NB4 (cell line): Measurements from ENCODE around the gene C17orf107.

Source experiments
- DNase-seq: peaks from one replicate; pipeline ENCODE4 v3.0.0; 2010; ENCODE audit warnings: low read depth
- H3K4me3 ChIP-seq: one replicate; pipeline ENCODE4 v1.5.1; 2011; ENCODE audit warnings: mild to moderate bottlenecking, low read depth, low read length, moderate library complexity
- MYC ChIP-seq: IDR thresholded peaks from 2 replicates; pipeline ENCODE4 v1.6.1; 2011; ENCODE audit warnings: low read depth, low read length
- POLR2A ChIP-seq: IDR thresholded peaks from 2 replicates; pipeline ENCODE4 v1.6.1; 2011; ENCODE audit warnings: mild to moderate bottlenecking; ENCODE audit not compliant: insufficient read length; ENCODE audit errors: extremely low read depth
- TF ChIP-seq, protein P1 (sequence below): IDR thresholded peaks from 2 replicates; pipeline ENCODE4 v1.6.1; 2011; ENCODE audit warnings: low read depth, low read length
- TF ChIP-seq, protein P2 (sequence below): IDR thresholded peaks from one replicate; pipeline ENCODE4 v1.5.1; 2012; ENCODE audit warnings: low read depth, low read length

Gene C17orf107

DNA sequence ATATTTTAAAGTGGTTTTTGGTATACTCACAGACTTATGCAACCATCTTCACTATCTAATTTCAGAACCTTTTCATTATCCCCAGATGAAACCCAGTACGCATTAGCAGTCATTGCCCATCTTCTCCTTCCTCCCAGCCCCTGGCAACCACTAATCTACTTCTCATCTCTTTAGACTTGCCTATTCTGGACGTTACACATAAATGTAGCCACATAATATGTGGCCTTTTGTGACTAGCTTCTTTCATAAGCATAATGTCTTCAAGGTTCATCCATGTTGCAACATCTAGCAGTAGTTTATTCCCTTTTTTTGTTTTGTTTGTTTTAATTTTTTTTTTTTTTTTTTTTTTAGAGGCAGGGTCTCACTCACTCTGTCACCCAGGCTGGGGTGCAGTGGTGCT, 28.5 kb upstream of the C17orf107 start:
- no peak overlapping the region for H3K4me3 ChIP-seq
- TF ChIP-seq, protein P1, sequence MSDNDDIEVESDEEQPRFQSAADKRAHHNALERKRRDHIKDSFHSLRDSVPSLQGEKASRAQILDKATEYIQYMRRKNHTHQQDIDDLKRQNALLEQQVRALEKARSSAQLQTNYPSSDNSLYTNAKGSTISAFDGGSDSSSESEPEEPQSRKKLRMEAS: no peak
- TF ChIP-seq, protein P2, sequence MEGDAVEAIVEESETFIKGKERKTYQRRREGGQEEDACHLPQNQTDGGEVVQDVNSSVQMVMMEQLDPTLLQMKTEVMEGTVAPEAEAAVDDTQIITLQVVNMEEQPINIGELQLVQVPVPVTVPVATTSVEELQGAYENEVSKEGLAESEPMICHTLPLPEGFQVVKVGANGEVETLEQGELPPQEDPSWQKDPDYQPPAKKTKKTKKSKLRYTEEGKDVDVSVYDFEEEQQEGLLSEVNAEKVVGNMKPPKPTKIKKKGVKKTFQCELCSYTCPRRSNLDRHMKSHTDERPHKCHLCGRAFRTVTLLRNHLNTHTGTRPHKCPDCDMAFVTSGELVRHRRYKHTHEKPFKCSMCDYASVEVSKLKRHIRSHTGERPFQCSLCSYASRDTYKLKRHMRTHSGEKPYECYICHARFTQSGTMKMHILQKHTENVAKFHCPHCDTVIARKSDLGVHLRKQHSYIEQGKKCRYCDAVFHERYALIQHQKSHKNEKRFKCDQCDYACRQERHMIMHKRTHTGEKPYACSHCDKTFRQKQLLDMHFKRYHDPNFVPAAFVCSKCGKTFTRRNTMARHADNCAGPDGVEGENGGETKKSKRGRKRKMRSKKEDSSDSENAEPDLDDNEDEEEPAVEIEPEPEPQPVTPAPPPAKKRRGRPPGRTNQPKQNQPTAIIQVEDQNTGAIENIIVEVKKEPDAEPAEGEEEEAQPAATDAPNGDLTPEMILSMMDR: no peak
- TF ChIP-seq POLR2A: no peak
- TF ChIP-seq MYC: no peak
- no peak for DNase-seq

DNA sequence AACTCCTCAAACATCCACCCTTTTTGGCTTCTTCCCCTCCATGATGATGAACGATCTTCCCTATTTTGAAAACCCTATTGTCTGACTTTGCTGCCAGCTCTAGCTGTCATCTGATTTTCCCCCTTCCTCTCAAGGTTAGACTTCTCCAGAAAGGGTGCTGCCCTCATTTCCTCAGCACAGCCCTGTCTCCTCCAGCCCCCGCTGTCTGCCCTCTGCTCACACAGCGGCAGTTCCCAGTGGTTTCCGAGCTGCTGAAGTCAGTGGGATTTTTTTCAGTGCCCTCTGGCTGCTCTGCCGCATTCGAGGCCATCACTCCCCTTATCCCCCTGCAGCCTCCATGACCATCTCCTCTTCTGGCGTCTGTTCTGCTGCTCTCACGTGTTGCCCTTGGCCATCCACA, 26.6 kb upstream of the C17orf107 start:
- no peak for TF ChIP-seq POLR2A
- no peak for TF ChIP-seq MYC
- TF ChIP-seq, protein P2: no peak
- TF ChIP-seq, protein P1: no peak
- DNase-seq: no peak
- no peak overlapping the region for H3K4me3 ChIP-seq

DNA sequence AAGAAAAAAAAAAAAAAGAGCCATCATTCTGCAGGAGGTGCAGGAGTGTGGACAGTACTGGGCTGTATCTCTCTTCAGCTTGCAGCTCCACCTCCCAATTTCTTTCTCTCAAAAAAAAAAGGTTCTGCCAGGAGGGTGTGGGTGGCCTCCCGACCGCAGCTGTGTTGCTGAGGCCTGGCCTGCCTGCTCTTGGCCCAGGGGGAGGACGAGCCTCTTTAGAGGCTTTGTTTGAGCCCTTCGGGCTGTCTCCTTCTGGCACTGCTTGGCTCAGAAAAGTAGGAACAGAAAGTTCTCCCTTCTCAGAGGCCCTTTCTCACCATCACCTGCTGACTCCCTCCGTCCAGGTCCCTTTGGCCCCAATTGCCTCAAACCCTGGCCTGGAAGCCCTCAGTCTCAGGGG, 22.2 kb upstream of the C17orf107 start:
- no peak overlapping the region for H3K4me3 ChIP-seq
- no peak for DNase-seq
- TF ChIP-seq POLR2A (no peak), MYC (no peak)
- TF ChIP-seq, protein P2: no peak
- TF ChIP-seq, protein P1: no peak

DNA sequence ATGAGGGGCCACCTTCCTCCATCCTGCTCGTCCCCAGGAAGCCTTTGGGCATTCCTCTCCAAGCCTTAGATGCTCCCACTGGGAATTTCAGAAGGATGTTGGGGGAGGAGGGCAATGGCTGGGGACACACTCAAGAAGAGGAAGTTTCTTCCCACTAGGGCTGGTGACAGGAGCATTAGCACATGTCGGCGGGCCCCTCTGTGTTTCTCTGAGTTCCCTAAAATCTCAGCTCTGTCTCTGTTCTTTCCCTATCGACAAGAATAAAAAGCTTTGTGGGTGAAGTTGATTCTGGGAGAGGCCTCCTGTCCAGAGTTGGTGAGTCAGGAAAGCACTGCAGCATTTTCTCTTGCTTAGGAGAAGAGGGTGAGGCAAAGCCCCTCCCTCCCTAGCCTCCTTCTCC, 19.7 kb upstream of the C17orf107 start:
- TF ChIP-seq MYC (no peak), POLR2A (no peak)
- TF ChIP-seq, protein P2: no peak
- TF ChIP-seq, protein P1: no peak
- no peak for DNase-seq
- no peak overlapping the region for H3K4me3 ChIP-seq

DNA sequence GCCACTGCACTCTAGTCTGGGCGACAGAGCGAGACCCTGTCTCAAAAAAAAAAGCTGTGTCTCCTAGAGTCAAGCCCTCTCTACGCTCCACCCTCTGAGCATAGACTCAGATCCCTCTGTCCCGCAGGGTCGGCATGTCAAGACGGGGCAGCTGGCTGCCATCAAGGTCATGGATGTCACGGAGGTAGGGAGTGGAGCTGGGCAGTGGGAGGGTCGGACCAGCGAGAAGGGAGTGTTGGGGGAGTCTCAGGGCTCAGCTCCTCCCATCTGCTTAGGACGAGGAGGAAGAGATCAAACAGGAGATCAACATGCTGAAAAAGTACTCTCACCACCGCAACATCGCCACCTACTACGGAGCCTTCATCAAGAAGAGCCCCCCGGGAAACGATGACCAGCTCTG, 18.5 kb upstream of the C17orf107 start:
- DNase-seq: no peak
- no peak for TF ChIP-seq POLR2A
- TF ChIP-seq, protein P1: no peak
- H3K4me3 ChIP-seq: no peak overlapping the region

DNA sequence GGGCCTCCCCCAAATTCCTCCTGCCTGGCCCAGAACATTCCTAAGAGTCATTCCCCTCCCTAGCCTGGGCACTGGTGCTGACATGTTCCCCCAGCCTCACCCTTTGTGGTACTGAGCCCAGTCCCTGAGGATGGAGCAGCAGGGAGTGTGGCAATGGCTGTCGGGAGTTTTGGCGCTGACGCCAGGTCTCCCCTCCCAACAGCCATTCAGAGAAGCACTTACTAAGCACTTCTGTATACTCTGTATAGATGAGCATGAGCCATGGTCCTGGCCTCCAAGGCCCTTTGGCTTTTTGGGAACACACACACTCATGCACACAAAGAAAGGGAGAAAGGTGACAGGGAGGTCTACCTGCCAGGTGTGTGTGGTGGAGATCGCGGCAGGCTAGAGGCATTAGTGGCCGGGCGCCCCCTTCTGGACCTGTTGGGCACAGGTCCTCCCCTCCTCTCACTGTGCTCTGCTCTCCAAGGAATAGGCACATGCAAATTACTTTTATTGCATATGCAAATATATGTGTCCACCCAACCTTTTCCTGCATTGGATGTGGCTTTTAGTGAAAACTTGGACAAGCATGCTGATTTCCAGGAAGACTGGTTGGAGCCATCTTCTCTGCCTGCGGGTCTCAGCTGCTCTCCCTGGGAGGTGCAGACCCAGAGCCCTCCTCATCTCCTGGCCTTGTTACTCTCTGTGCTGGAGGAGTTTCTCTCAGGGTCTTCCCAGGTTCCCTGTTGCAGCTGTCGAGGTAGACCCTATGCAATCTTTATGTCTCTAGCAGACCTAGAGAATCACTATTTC, 17.4 kb upstream of the C17orf107 start:
- no peak overlapping the region for H3K4me3 ChIP-seq
- DNase-seq: peak; percentile 28
- TF ChIP-seq, protein P2: peak; percentile 63
- no peak for TF ChIP-seq MYC
